Mesothelial cell of epicardium (in vitro differentiated cells): ENCODE data around the gene HECW1. TPM values are rescaled to one million over a fixed set of nuclear protein-coding genes. Genes with fewer than 3 reads are reported as not detected.
A peak's percentile ranks its signal among the peaks of the same experiment; 100 is the strongest.

ENCODE experiments used
- DNase-seq, 2 experiments: peaks; one replicate each; pipeline ENCODE4 v3.0.0; 2021; ENCODE audit warnings: low spot score in 2 of 2; ENCODE audit not compliant: unreplicated experiment in 2 of 2
- H3K27ac Mint-ChIP-seq: 2 replicates; pipeline ENCODE4 v1.8.0; 2021; ENCODE audit warnings: mixed read lengths
- H3K27me3 Mint-ChIP-seq: 2 replicates; pipeline ENCODE4 v1.8.0; 2021; ENCODE audit warnings: low read depth, mixed read lengths
- H3K36me3 Mint-ChIP-seq: 2 replicates; pipeline ENCODE4 v1.8.0; 2021; ENCODE audit warnings: mixed read lengths
- H3K4me1 Mint-ChIP-seq: 2 replicates; pipeline ENCODE4 v1.8.0; 2021; ENCODE audit warnings: mixed read lengths
- H3K4me3 Mint-ChIP-seq: 2 replicates; pipeline ENCODE4 v1.8.0; 2021; ENCODE audit warnings: mild to moderate bottlenecking, moderate library complexity, mixed read lengths
- H3K9me3 Mint-ChIP-seq: 2 replicates; pipeline ENCODE4 v1.8.0; 2021; ENCODE audit warnings: mixed read lengths
- CTCF ChIP-seq: fragments of 200-600 bp; sonication (generic); IDR thresholded peaks from one replicate; pipeline ENCODE4 v1.5.0; 2021; ENCODE audit warnings: antibody characterized with exemption; ENCODE audit not compliant: unreplicated experiment
- total RNA-seq: library from RNA; stranded (reverse); gene quantifications from 3 replicates; pipeline ENCODE4 v1.2.1, GENCODE V29; 2021

HECW1 gene
- total RNA-seq, 1 donor from 2014 or later = 1.4 TPM

- Mint-ChIP-seq H3K27ac (peak overlapping the region; percentile 42), H3K4me1 (peaks cover 33% of the 10 kb centered on the region), H3K9me3 (no peaks in the 10 kb centered on the region), H3K27me3 (peaks cover 2% of the 10 kb centered on the region), H3K4me3 (no peak overlapping the region), H3K36me3 (no peaks in the 10 kb centered on the region)
- DNase-seq = no peak
- no peak for TF ChIP-seq CTCF
Measured at GRCh38 chr7:43302211-43302711, 189.8 kb downstream of the HECW1 start.

GRCh38 chr7:43302773-43303460 lies 190.5 kb downstream of the HECW1 start:
- H3K4me3 Mint-ChIP-seq = no peak overlapping the region

GRCh38 chr7:43303740-43304241 lies 191.3 kb downstream of the HECW1 start:
- TF ChIP-seq CTCF = no peak
- H3K4me3 Mint-ChIP-seq = no peak overlapping the region
- H3K27me3 Mint-ChIP-seq = peaks cover 2% of the 10 kb centered on the region
- no peaks in the 10 kb centered on the region for H3K36me3 Mint-ChIP-seq
- DNase-seq = no peak
- H3K27ac Mint-ChIP-seq = no peak overlapping the region
- H3K4me1 Mint-ChIP-seq = peaks cover 33% of the 10 kb centered on the region
- H3K9me3 Mint-ChIP-seq = no peaks in the 10 kb centered on the region

More at GRCh38 chr7:43302773-43303460, 190.5 kb downstream of the HECW1 start:
- DNase-seq = no peak
- Mint-ChIP-seq H3K36me3 (no peaks in the 10 kb centered on the region), H3K27me3 (peaks cover 2% of the 10 kb centered on the region), H3K4me1 (peaks cover 33% of the 10 kb centered on the region), H3K27ac (no peak overlapping the region), H3K9me3 (no peaks in the 10 kb centered on the region)
- TF ChIP-seq CTCF = no peak

GRCh38 chr7:43306404-43306803 lies 194.0 kb downstream of the HECW1 start:
- H3K27ac Mint-ChIP-seq = peak overlapping the region; percentile 67
- H3K4me1 Mint-ChIP-seq = peaks cover 41% of the 10 kb centered on the region
- no peak overlapping the region for H3K4me3 Mint-ChIP-seq
- no peaks in the 10 kb centered on the region for H3K36me3 Mint-ChIP-seq
- no peaks in the 10 kb centered on the region for H3K27me3 Mint-ChIP-seq
- TF ChIP-seq CTCF = no peak
- no peak for DNase-seq
- H3K9me3 Mint-ChIP-seq = no peaks in the 10 kb centered on the region

- Mint-ChIP-seq H3K4me1 (peaks cover 34% of the 10 kb centered on the region), H3K4me3 (no peak overlapping the region), H3K9me3 (no peaks in the 10 kb centered on the region), H3K36me3 (no peaks in the 10 kb centered on the region), H3K27me3 (no peaks in the 10 kb centered on the region), H3K27ac (no peak overlapping the region)
- no peak for TF ChIP-seq CTCF
- DNase-seq = no peak
Measured at GRCh38 chr7:43307522-43307921, 195.1 kb downstream of the HECW1 start.
